Activated CD4-positive, alpha-beta memory T cell treated with anti-CD3 and anti-CD28 coated beads, Interleukin-2, amount 10 ng/mL, durations not matched to agents 7 days and 5 days (primary cell): ENCODE measurements around the gene EHHADH. TPM values are rescaled to one million over a fixed set of nuclear protein-coding genes. Genes with fewer than 3 reads are reported as not detected.
"Not testable (repeated sequence)": the region's sequence is repeated elsewhere in the genome, so short reads cannot be mapped to it uniquely, and the experiment has no call there.

Experiments
- CTCF ChIA-PET: fragments of 350-600 bp; sonication (Branson Sonifier 250); formaldehyde crosslinking; loops from one replicate; lab custom pipeline; 2021; ENCODE audit warnings: antibody characterized with exemption, inconsistent platforms; lab: Charles Lee
- POLR2A ChIA-PET: fragments of 350-600 bp; sonication (Branson Sonifier 250); formaldehyde crosslinking; loops from one replicate; lab custom pipeline; 2021; ENCODE audit warnings: antibody characterized with exemption; lab: Charles Lee
- DNase-seq: peaks from one replicate; pipeline ENCODE4 v3.0.0-alpha.2; 2020
- H3K27ac Mint-ChIP-seq: one replicate; pipeline ENCODE4 v1.8.0; 2021; ENCODE audit warnings: mild to moderate bottlenecking, mixed read lengths
- H3K27me3 Mint-ChIP-seq: one replicate; pipeline ENCODE4 v1.8.0; 2021; ENCODE audit warnings: mixed read lengths
- H3K36me3 Mint-ChIP-seq: one replicate; pipeline ENCODE4 v1.8.0; 2021; ENCODE audit warnings: low read depth, mixed read lengths
- H3K4me1 Mint-ChIP-seq: one replicate; pipeline ENCODE4 v1.8.0; 2021; ENCODE audit warnings: mixed read lengths
- H3K4me3 Mint-ChIP-seq: one replicate; pipeline ENCODE4 v1.8.0; 2021; ENCODE audit warnings: mild to moderate bottlenecking, mixed read lengths
- H3K9me3 Mint-ChIP-seq: one replicate; pipeline ENCODE4 v1.8.0; 2021; ENCODE audit warnings: mixed read lengths
- total RNA-seq, 2 experiments: library from RNA; stranded (reverse); gene quantifications; one replicate each; pipeline ENCODE4 v1.2.3, GENCODE V29; 2021

EHHADH gene
- total RNA-seq, 2 experiments from 2014 or later = 1.9 to 2.0 TPM

DNA sequence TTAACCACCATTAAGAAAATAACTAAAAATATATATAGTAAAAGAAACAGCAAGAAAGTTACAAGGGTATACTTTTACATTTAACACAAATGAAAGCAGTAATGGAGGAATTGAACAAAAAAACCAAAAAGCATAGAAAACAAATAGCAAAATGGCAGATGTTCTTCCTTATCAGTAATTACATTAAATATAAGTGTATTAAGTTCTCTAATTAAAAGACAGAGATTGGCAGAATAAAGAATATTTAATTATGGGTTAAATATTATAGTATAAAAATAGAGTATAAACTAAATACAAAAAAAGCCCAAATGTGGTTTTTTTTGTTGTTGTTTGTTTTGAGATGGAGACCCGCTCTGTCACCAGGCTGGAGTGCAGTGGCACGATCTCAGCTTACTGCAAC is 20.5 kb downstream of the EHHADH start:
- Mint-ChIP-seq H3K4me1 (no peaks in the 10 kb centered on the region), H3K36me3 (no peaks in the 10 kb centered on the region), H3K27me3 (no peaks in the 10 kb centered on the region), H3K27ac (no peak overlapping the region), H3K9me3 (peaks cover 9% of the 10 kb centered on the region), H3K4me3 (no peak overlapping the region)
- ChIA-PET CTCF (no interaction called here), POLR2A (no interaction called here)
- no peak for DNase-seq

DNA sequence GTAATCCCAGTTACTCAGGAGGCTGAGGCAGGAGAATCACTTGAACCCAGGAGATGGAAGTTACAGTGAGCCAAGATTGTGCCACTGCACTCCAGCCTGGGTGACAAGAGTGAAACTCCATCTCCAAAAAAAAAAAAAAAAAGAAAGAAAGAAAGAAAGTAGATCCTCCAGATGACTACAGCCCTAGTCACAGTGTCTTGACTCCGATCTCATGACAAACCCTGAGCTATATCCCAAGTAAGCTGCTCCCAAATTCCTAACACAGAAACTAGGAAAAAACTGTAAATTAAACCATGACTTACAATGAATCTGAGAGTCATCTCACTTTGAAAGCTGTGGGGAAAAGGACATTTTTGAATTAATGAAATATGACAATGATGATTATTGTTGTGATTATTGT is 27.3 kb downstream of the EHHADH start:
- H3K27ac Mint-ChIP-seq, H3K4me1 Mint-ChIP-seq: not testable (repeated sequence)
- CTCF ChIA-PET = interaction anchor here (0.7 to 1.0 kb wide), 2 partner anchors 93 to 594 kb away, joined by 3 to 4 read pairs; no protein-coding TSS in a partner anchor

DNA sequence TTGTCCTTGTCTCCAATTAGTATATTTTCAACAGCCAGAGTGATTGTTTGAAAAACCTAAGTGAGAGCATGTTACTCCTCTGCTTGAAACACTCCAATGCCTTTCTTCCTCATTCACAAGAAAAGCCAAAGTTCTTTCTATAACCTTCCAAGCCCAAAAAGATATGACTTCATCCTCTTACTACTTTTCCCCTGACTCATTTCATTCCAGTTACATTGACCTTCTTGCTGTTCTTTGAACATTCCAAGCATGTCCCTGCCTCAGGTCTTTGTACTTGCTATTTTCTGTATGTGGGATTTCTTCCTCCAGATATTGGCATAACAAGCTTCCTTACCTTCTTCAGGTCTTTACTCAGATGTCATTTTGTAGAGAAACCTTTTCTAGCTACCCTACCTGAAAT is 28.3 kb downstream of the EHHADH start:
- CTCF ChIA-PET = no interaction called here
- H3K4me3 Mint-ChIP-seq = no peak overlapping the region
- H3K27me3 Mint-ChIP-seq = no peaks in the 10 kb centered on the region
- no peaks in the 10 kb centered on the region for H3K36me3 Mint-ChIP-seq
- no peaks in the 10 kb centered on the region for H3K4me1 Mint-ChIP-seq
- DNase-seq = no peak
- no peak overlapping the region for H3K27ac Mint-ChIP-seq
- no peaks in the 10 kb centered on the region for H3K9me3 Mint-ChIP-seq
- POLR2A ChIA-PET = no interaction called here

More for the DNA sequence above, 27.3 kb downstream of the EHHADH start:
- H3K27me3 Mint-ChIP-seq, POLR2A ChIA-PET, H3K36me3 Mint-ChIP-seq, H3K9me3 Mint-ChIP-seq, H3K4me3 Mint-ChIP-seq, DNase-seq: not testable (repeated sequence)

DNA sequence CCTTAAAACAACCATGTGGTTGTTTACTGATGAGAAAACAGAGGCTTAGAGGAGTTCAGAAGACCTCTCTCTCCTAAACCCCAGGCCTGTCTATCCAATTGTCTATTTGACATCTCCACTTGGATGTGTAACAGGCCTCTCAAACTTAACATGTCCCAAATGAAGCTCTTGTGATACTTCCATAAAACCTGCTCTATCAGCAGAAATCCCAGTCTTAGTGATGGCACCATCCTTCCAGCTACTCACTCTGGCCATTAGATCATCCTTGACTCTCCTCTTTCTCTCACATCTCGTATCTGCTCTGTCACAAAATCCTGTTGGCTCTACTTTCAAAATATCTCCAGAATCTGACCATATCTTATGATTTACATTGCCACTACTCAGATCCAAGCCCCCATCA is 28.8 kb downstream of the EHHADH start:
- POLR2A ChIA-PET = no interaction called here
- Mint-ChIP-seq H3K4me1 (no peaks in the 10 kb centered on the region), H3K27me3 (no peaks in the 10 kb centered on the region)

DNA sequence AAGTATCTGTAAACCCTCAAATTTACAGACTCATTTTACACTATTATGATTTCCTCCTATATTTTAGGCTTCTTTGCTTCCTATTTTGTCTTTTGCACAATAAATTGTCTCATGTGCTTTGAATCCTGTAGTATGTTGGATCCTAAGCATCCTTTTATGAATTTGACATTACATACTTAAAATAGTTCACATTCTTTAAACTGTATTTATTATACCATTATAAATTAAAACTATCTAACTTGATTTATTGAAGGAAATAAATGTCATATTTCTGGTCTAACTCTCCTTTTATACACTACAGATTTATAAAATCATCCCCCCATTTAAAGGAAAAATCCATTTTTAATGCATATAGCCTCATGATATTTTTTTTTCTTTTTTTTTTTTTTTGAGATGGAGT is 32.6 kb downstream of the EHHADH start:
- H3K4me3 Mint-ChIP-seq = no peak overlapping the region
- no peaks in the 10 kb centered on the region for H3K9me3 Mint-ChIP-seq
- no peak overlapping the region for H3K27ac Mint-ChIP-seq
- H3K4me1 Mint-ChIP-seq = no peaks in the 10 kb centered on the region
- no peak for DNase-seq
- POLR2A ChIA-PET = no interaction called here
- H3K36me3 Mint-ChIP-seq = no peaks in the 10 kb centered on the region
- CTCF ChIA-PET = no interaction called here
- no peaks in the 10 kb centered on the region for H3K27me3 Mint-ChIP-seq

More for the DNA sequence above, 28.8 kb downstream of the EHHADH start:
- Mint-ChIP-seq H3K9me3 (no peaks in the 10 kb centered on the region), H3K36me3 (no peaks in the 10 kb centered on the region), H3K4me3 (no peak overlapping the region), H3K27ac (no peak overlapping the region)
- CTCF ChIA-PET = no interaction called here
- DNase-seq = no peak

DNA sequence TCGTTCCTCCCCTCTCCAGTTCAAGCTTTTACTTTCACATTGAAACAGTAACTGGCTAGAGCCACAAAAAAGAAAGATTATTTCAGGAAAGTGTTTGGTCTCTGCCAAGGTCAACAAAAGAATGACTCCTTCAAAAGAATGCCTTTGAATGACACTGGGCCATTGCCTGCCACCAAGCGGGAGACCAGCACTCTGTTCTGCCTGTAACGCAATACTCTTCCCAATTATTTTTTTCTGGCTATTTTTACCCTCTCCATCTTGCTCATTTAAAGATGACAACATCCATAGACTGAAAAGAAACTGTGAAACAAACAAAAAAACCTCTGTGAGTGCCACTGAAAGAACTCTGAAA is 37.3 kb downstream of the EHHADH start:
- H3K9me3 Mint-ChIP-seq = no peaks in the 10 kb centered on the region
- H3K36me3 Mint-ChIP-seq = no peaks in the 10 kb centered on the region
- ChIA-PET CTCF (interaction anchor here (0.7 to 1.7 kb wide), 2 partner anchors 37 to 40 kb away, joined by 4 read pairs; no protein-coding TSS in a partner anchor), POLR2A (no interaction called here)
- H3K4me3 Mint-ChIP-seq = no peak overlapping the region
- no peaks in the 10 kb centered on the region for H3K27me3 Mint-ChIP-seq
- DNase-seq = no peak
- H3K27ac Mint-ChIP-seq = no peak overlapping the region
- H3K4me1 Mint-ChIP-seq = no peaks in the 10 kb centered on the region

DNA sequence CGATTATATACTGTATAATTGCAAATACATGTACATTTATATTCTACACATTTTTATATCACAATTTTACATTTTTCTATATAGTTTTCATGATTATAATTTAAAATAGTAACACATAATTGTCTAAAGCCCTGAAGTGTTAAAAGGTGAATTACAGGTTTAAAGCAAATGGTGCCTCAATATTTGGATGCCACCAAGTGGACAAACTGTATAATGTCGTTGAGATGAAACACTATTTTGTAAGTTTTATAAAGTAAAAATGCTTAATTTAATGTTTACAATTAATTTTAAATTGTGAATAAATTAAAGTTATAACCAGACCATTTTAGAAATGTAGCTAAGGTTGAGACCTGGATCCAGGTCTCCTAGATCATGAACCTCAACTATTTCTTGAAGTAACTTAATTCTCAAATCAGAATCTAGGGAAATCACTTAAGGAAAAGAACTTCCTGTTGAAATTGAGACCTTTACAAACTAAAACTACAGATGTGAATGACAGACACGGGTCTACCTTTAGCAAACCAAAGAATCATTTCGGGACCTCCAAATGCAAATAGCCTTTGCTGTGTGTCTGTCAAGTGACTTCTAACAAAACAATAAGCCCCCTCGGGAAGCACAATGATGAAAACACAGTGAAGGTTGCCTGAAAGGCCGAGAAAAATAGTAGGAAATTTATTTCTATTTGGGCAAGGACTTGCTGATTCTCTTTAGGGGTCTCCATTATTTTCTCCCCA is 37.8 kb downstream of the EHHADH start:
- ChIA-PET POLR2A (no interaction called here), CTCF (interaction anchor here (0.7 to 1.6 kb wide), 2 partner anchors 37 to 55 kb away, joined by 3 to 4 read pairs; no protein-coding TSS in a partner anchor)
- H3K27me3 Mint-ChIP-seq = no peaks in the 10 kb centered on the region

DNA sequence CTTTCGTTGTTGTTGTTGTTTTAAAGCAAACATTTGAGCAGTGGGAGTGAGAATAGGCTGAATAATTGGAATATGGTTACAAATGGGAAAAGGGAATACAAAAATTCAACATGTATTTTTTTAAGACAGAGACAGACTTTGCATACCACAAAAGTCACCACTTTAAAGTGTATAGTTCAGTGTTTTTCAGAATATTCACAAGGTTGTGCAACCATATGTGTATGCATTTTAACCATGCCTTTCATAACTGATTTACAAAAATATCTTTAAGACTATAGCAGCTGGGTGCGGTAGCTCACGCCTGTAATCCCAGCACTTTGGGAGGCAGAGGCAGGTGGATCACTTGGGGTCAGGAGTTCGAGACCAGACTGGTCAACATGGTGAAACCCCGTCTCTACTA is 41.3 kb downstream of the EHHADH start:
- DNase-seq = no peak
- H3K4me3 Mint-ChIP-seq = no peak overlapping the region
- no peaks in the 10 kb centered on the region for H3K9me3 Mint-ChIP-seq
- ChIA-PET CTCF (no interaction called here), POLR2A (no interaction called here)
- no peaks in the 10 kb centered on the region for H3K27me3 Mint-ChIP-seq
- peaks cover 6% of the 10 kb centered on the region for H3K4me1 Mint-ChIP-seq
- no peak overlapping the region for H3K27ac Mint-ChIP-seq
- no peaks in the 10 kb centered on the region for H3K36me3 Mint-ChIP-seq

More for the DNA sequence above, 37.8 kb downstream of the EHHADH start:
- Mint-ChIP-seq H3K4me1 (no peaks in the 10 kb centered on the region), H3K4me3 (no peak overlapping the region), H3K27ac (no peak overlapping the region), H3K36me3 (no peaks in the 10 kb centered on the region), H3K9me3 (no peaks in the 10 kb centered on the region)
- no peak for DNase-seq

DNA sequence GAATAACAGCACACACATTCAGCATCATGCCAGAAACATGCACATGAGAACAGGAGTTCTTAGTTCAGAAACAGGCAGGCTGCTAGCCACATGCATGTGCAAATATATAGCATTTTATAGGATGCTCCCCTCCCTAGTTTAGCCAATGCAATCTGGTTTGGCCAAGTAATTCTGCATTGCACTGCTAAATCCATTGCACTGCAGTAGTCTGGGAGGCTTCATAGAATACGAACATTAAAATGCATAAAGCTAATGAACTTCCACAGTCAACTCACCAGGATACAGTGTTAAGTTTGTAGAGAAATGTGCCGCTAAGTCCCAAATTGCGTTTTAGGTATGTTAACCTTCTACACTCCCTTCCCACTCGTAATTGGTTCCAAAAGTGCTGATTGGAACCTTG is 41.8 kb downstream of the EHHADH start:
- ChIA-PET CTCF (no interaction called here), POLR2A (no interaction called here)
- H3K4me3 Mint-ChIP-seq = no peak overlapping the region
- H3K36me3 Mint-ChIP-seq = no peaks in the 10 kb centered on the region
- H3K4me1 Mint-ChIP-seq = peaks cover 10% of the 10 kb centered on the region
- no peaks in the 10 kb centered on the region for H3K9me3 Mint-ChIP-seq
- no peaks in the 10 kb centered on the region for H3K27me3 Mint-ChIP-seq
- H3K27ac Mint-ChIP-seq = no peak overlapping the region
- DNase-seq = no peak

DNA sequence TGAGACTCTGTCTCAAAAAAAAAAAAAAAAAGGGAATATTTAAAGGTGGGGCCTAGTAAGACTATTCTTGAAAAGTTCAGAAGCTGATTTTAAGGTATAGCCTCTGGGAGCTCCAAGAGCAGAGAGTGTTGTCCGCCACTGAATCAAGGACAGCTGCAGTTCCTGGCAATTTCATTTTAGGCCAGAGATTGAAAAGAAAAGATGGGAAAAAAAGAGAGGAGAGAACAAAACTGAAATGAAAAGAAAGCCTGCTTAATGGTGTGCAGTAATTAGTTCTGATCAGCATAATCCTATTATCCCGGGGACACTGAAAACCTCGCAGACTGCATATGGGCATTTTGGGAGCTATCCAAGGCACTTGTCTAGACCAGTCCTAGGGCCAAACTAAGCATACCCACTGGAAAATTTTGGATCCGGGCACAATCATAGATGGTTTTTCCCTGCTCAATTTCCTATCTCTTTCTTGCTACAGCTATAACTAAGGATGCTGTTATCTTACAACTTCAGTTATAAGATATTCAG is 43.2 kb downstream of the EHHADH start:
- no peaks in the 10 kb centered on the region for H3K36me3 Mint-ChIP-seq
- CTCF ChIA-PET = no interaction called here
- POLR2A ChIA-PET = no interaction called here

DNA sequence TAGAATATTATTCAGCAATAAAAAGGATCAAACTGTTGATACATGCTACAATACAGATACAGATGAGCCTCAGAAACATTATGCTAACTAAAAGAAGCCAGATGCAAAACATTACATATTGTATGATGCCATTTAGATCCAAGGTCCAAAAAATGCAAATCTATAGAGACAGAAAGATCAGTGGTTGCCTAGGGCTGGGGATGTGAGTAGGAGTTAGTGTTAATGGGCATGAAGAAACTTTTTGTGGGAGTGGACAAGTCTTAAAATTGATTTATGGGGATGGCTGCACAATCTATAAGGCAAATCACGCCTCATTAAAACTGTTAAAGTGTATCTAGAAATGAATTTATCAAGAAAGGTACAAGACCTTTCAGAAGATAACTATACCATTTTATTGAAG is 45.0 kb downstream of the EHHADH start:
- no peak overlapping the region for H3K27ac Mint-ChIP-seq
- no peaks in the 10 kb centered on the region for H3K36me3 Mint-ChIP-seq
- H3K4me3 Mint-ChIP-seq = no peak overlapping the region
- H3K4me1 Mint-ChIP-seq = peaks cover 10% of the 10 kb centered on the region
- H3K27me3 Mint-ChIP-seq = no peaks in the 10 kb centered on the region
- no peaks in the 10 kb centered on the region for H3K9me3 Mint-ChIP-seq
- no peak for DNase-seq
- ChIA-PET CTCF (no interaction called here), POLR2A (no interaction called here)

More for the DNA sequence above, 43.2 kb downstream of the EHHADH start:
- no peak for DNase-seq
- Mint-ChIP-seq H3K4me3 (no peak overlapping the region), H3K4me1 (peaks cover 10% of the 10 kb centered on the region), H3K9me3 (no peaks in the 10 kb centered on the region), H3K27me3 (no peaks in the 10 kb centered on the region), H3K27ac (no peak overlapping the region)

DNA sequence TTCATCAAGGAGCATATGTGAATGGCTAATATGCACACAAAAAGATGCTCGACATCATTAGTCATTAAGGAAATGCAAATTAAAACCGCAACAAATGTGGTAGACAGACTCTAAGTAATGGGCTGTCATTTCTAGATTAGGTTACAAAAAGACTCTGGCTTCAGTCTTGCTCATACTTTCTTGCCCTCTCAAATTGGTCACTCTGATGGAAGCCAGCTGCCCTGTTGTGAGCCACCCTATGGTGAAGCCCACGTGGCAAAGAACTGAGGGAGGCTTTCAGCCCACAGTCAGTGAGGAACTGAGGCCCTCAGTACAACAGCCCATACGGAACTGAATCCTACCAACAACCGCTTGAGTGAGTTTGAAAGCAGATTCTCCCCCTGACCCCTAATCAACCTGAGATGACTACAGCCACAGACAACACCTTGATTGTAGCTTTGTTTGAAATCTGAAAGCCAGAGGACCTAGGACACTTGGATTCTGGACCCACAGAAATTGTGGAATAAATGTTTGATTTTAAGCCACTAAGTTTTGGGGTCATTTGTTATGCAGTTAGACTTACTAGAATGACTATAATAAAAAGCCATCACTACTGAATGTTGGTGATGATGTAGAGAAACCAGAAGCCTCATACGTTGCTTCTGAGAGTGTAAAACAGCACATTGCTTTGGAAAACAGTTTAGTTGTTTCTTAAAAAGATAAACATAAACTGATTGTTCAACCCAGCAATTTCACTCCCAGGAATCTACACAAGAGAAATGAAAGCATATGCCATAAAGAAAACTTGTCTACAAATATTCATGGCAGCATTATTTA is 45.7 kb downstream of the EHHADH start:
- ChIA-PET CTCF (no interaction called here), POLR2A (no interaction called here)
- DNase-seq = no peak
- peaks cover 10% of the 10 kb centered on the region for H3K4me1 Mint-ChIP-seq
- H3K27me3 Mint-ChIP-seq = no peaks in the 10 kb centered on the region
- H3K27ac Mint-ChIP-seq = no peak overlapping the region
- H3K9me3 Mint-ChIP-seq = no peaks in the 10 kb centered on the region
- H3K36me3 Mint-ChIP-seq = no peaks in the 10 kb centered on the region
- H3K4me3 Mint-ChIP-seq = no peak overlapping the region

DNA sequence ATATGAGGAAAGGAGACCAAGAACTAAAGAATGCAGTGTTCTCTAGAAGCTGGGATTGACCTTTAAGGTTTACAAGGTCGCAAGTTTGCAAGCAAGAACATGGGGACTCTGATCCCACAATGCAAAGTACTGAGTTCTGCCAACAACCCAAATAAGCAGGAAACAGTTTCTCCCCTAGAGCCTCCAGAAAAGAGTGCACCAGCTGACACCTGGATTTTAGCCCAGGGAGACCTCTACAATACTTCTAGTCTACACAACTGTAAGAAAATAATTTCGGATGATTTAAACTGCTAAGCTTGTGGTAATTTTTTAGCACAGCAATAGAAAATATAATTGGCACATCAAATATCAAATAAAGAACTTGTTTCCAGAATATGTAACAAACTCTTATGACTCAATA is 46.4 kb downstream of the EHHADH start:
- no peaks in the 10 kb centered on the region for H3K9me3 Mint-ChIP-seq
- DNase-seq = no peak

More for the DNA sequence above, 46.4 kb downstream of the EHHADH start:
- Mint-ChIP-seq H3K27me3 (no peaks in the 10 kb centered on the region), H3K36me3 (no peaks in the 10 kb centered on the region), H3K27ac (no peak overlapping the region), H3K4me3 (no peak overlapping the region), H3K4me1 (peaks cover 10% of the 10 kb centered on the region)
- ChIA-PET POLR2A (no interaction called here), CTCF (no interaction called here)
